ENCODE results near the gene PKLR.
A peak's percentile ranks its signal among the peaks of the same experiment; 100 is the strongest.

PKLR gene

GRCh38 chr1:155254228-155254713 is 47.0 kb downstream of the PKLR start:
- no peak for TF ChIP-seq CTCF (IDR thresholded peaks at IDR 0.05; ENCODE audit: low read depth, low read length, missing control alignments)
- H3K27me3 ChIP-seq (replicated peaks), result no peaks in the 10 kb centered on the region
- H3K27ac ChIP-seq, result no peak overlapping the region
- no peak for DNase-seq
- peaks cover 5% of the 10 kb centered on the region for H3K36me3 ChIP-seq (replicated peaks)
- H3K4me3 ChIP-seq (ENCODE audit: low read depth, low read length), result peak overlapping the region; percentile 74
- in situ Hi-C loops (cut with HindIII; ENCODE audit: low pct_ligation_motif_present, low sequenced_read_pairs), result no loop called here

DNA sequence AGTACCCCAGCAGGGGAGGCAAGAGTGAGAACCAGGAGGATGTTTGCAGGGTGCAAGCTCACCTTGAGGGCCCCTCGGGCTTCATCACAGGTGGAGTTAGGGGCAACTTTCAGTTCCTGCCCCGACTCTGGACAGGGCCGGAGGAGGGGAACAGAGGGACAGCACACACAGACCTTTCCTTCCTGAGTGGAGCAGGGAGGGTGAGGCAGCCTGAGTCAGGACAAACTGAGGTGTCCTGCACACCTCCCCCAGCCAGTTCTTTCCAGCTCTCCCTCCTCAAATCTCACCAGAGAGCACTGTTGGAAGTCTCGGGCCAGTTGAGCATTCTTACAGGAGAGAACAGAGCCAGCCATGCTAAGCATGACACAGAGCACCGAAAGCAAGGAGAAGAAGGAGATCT is 47.4 kb downstream of the PKLR start:
- Histone ChIP-seq H3K36me3 (replicated peaks) (peaks cover 5% of the 10 kb centered on the region), H3K4me3 (ENCODE audit: low read depth, low read length) (peak overlapping the region; percentile 74), H3K27me3 (replicated peaks) (no peaks in the 10 kb centered on the region), H3K27ac (no peak overlapping the region)
- in situ Hi-C loops (cut with HindIII; ENCODE audit: low pct_ligation_motif_present, low sequenced_read_pairs), result no loop called here
- no peak for TF ChIP-seq CTCF (IDR thresholded peaks at IDR 0.05; ENCODE audit: low read depth, low read length, missing control alignments)
- no peak for DNase-seq

GRCh38 chr1:155253208-155253607 is 48.0 kb downstream of the PKLR start:
- no peak overlapping the region for H3K27ac ChIP-seq
- peak overlapping the region; percentile 74 for H3K4me3 ChIP-seq (ENCODE audit: low read depth, low read length)

DNA sequence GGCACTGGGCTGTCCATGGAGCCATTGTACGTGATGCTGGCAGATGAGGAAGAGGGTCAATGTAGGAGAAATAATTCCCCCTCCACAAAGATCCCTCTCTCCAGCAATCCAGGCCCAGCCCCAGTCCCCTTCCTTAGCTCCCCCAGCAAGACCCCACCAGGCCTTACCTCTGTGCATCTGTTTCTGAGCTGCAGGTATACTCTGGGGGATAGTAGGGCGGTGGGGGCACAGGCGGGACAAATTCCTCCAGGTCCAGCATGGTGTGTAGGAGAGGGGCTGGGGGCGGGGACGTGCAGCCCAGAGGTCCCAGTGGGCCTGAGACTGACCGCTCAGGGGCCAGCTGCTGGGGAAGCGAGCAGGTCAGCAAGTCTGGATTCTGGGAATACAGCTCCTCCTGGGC is 49.7 kb downstream of the PKLR start:
- peaks cover 13% of the 10 kb centered on the region for H3K36me3 ChIP-seq (replicated peaks)
- in situ Hi-C loops (cut with HindIII; ENCODE audit: low pct_ligation_motif_present, low sequenced_read_pairs), result no loop called here
- TF ChIP-seq CTCF (IDR thresholded peaks at IDR 0.05; ENCODE audit: low read depth, low read length, missing control alignments), result no peak
- no peak overlapping the region for H3K27ac ChIP-seq
- DNase-seq, result no peak
- no peak overlapping the region for H3K4me3 ChIP-seq (ENCODE audit: low read depth, low read length)
- H3K27me3 ChIP-seq (replicated peaks), result no peaks in the 10 kb centered on the region

More at GRCh38 chr1:155253208-155253607, 48.0 kb downstream of the PKLR start:
- peak; percentile 20 for TF ChIP-seq CTCF (IDR thresholded peaks at IDR 0.05; ENCODE audit: low read depth, low read length, missing control alignments)
- DNase-seq, result no peak
- Histone ChIP-seq H3K27me3 (replicated peaks) (no peaks in the 10 kb centered on the region), H3K36me3 (replicated peaks) (peaks cover 3% of the 10 kb centered on the region)
- in situ Hi-C loops (cut with HindIII; ENCODE audit: low pct_ligation_motif_present, low sequenced_read_pairs), result no loop called here

- Histone ChIP-seq H3K27ac (no peak overlapping the region), H3K36me3 (replicated peaks) (peaks cover 13% of the 10 kb centered on the region), H3K27me3 (replicated peaks) (no peaks in the 10 kb centered on the region), H3K4me3 (ENCODE audit: low read depth, low read length) (peak overlapping the region; percentile 47)
- in situ Hi-C loops (cut with HindIII; ENCODE audit: low pct_ligation_motif_present, low sequenced_read_pairs), result no loop called here
- TF ChIP-seq CTCF (IDR thresholded peaks at IDR 0.05; ENCODE audit: low read depth, low read length, missing control alignments), result peak; percentile 100
- DNase-seq, result peak; percentile 84
These were observed 50.4 kb downstream of the PKLR start for GRCh38 chr1:155250633-155251449.
